ENCODE measurements around the gene DPH3.

DPH3 gene

GRCh38 chr3:16227566-16227965 is 37.2 kb downstream of the DPH3 start:
- no peak for DNase-seq

GRCh38 chr3:16224325-16224724 is 40.4 kb downstream of the DPH3 start:
- DNase-seq: no peak

DNA sequence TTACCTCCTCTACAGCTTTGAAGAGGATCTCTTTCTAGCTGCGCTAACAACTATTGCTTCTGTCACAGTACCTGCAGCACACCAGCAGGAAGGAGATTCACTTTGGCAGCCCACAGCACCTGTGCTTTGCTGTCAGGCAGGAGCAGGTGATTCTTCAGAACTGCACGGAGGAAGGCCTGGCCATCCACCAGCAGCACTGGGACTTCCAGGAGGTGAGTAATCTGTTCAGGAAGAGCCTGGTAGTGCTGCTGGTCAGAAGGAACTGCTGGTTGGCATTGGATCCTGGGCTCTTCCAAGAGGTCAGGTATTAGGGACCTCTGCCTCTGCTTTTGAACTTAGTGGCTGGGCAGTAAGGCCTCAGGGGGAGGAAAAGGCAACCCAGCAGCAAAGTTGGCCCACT is 42.2 kb downstream of the DPH3 start:
- DNase-seq: no peak

DNA sequence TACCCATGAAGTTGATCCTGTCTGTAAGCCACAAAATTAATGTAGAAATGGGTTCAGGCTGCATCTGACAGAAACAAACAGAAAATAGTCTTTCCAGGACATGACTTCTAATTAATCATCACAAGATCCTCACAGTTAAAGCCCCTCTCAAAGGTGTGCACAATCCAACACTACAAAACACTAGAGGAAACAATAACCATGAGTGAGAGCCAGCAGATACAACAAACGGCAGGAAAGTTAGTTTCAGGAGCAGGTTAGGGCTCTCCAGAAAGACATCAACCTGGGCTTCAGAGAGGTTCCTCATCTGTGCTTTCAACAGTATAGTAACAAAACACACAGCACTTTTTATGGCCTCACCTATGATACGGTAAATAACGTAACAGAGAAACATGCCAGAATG is 42.8 kb downstream of the DPH3 start:
- no peak for DNase-seq

DNA sequence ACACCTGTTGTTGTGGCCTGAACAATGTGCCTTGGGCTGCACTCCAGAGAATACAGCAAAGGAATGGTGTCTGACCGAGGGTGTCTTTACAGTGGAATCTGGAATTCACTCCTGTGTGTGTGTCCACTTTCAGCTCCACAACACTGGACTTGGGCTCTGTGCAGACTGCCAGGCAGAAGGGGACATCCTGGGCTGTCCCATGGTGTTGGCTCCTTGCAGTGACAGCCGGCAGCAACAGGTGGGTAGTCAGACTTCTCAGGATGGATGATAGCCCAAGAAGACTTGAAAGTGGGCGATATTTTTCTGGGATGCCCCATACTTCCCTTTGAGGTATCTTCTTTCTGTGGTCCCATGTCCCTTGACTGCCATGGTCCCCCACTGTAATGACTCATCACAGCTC is 45.0 kb downstream of the DPH3 start:
- no peak for DNase-seq

DNA sequence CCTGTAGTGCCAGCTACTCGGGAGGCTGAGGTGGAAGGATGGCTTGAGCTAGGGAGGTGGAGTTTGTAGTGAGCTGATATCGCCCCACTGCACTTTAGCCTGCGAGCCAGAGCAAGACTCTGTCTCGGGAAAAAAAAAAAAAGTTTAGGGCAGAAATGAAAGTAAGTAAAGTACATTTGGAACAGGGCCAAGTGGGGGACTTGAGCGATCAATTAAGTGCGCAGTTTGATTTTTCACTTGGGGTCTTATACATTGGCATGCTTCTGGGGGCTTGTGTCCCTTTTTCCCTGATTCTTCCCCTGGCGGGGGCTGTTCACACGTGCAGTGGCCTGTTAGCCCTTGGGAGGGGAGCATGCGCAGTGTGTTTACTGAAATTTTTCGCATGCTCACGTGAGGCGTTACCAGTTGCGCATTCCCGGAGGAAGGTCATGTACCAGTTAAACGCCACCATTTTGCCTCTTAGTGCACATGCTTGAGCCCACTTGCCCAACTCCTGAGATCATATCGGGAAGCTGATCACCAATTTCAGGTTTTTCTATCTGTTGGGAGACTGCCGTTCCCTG is 48.3 kb downstream of the DPH3 start:
- DNase-seq: no peak

DNA sequence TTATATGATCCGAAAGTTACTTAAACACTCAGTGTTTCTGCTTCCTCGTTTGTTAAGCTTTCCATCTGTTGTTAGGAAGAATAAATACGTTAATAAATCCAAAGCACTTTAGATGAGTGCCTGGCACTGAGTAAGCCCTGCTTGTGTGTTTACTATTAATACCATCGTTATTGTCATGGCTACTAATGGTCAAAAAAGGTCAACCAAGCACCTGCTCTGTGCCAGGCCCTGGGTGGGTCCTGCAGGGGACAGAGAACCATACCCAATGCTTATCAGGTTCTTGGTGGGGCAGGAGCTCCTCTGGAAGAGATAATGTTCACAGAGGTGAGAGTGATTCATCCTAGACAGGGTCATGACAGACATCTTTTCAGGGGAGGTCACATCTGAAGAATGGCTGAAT is 50.4 kb downstream of the DPH3 start:
- no peak for DNase-seq

GRCh38 chr3:16211176-16211904 is 53.4 kb downstream of the DPH3 start:
- DNase-seq: no peak
